Right lobe of liver (tissue), 4 donors: ENCODE measurements around the gene PRSS12.

Experiments
- POLR2A ChIP-seq: fragments of 450-650 bp; IDR thresholded peaks from one replicate; pipeline ENCODE4 v1.6.1; 2017; ENCODE audit warnings: antibody characterized with exemption, mild to moderate bottlenecking
- TF ChIP-seq, protein P1 (sequence below), 4 donors: fragments of 200-600 bp in 3 of 4; fragments of 450-650 bp in 1 of 4; IDR thresholded peaks; one replicate each; pipeline versions ENCODE4 v1.5.1 to v1.8.0; 2016 to 2022; ENCODE audit warnings: antibody characterized with exemption in 4 of 4, mild to moderate bottlenecking in 2 of 4
- donor health status: DM: no; HTN: no; CAD: no.
- donor health status: DM: no; HTN: no; CAD: no.
- donor health status: DM: no; HTN: yes; CAD: no.

DNA sequence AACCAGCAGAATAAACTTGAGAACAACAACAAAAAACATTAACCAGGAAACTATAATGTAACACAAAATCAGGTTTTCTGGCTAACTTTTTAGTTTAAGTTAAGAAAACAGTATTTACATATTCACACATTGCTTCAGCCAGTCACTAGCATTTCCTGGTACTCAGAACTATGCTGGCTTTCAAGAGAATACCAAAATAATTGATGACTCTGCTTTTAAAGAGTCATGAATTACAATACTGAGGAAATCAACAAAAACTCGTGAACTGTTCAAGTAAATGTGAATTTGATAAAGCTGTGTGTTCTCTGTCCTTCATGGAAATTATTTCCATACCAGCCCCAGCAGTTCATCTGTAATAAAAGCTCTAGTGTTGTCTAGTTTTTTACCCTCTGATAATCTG is 27.4 kb downstream of the PRSS12 start:
- TF ChIP-seq POLR2A = no peak
- TF ChIP-seq, protein P1, sequence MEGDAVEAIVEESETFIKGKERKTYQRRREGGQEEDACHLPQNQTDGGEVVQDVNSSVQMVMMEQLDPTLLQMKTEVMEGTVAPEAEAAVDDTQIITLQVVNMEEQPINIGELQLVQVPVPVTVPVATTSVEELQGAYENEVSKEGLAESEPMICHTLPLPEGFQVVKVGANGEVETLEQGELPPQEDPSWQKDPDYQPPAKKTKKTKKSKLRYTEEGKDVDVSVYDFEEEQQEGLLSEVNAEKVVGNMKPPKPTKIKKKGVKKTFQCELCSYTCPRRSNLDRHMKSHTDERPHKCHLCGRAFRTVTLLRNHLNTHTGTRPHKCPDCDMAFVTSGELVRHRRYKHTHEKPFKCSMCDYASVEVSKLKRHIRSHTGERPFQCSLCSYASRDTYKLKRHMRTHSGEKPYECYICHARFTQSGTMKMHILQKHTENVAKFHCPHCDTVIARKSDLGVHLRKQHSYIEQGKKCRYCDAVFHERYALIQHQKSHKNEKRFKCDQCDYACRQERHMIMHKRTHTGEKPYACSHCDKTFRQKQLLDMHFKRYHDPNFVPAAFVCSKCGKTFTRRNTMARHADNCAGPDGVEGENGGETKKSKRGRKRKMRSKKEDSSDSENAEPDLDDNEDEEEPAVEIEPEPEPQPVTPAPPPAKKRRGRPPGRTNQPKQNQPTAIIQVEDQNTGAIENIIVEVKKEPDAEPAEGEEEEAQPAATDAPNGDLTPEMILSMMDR (IDR thresholded peaks at IDR 0.05) = no peak
